RWPE1 (cell line): Measurements from ENCODE around the gene DMD.

Experiments used
- CTCF ChIA-PET: fragments of 350-600 bp; sonication (Branson Sonifier 250); formaldehyde crosslinking; extraction: SDS; loops from one replicate; lab custom pipeline; 2021; lab: Yijun Ruan, JAX
- POLR2A ChIA-PET: fragments of 400-600 bp; formaldehyde crosslinking; extraction: SDS; loops from one replicate; lab custom pipeline; 2020; ENCODE audit warnings: antibody characterized with exemption; ENCODE audit not compliant: low non-redundant PET; lab: Yijun Ruan, JAX
- DNase-seq: peaks from one replicate; pipeline ENCODE4 v3.0.0; 2012; ENCODE audit warnings: low spot score
- H3K27ac ChIP-seq: fragments of 450-650 bp; 2 replicates; pipeline ENCODE4 v1.5.1; 2017
- CTCF ChIP-seq: fragments of 450-650 bp; conservative IDR thresholded peaks from 2 replicates; pipeline ENCODE4 v1.5.1; 2017; ENCODE audit warnings: low read depth, mild to moderate bottlenecking

The DMD gene

GRCh38 chrX:31603411-31604120 lies 1607.8 kb downstream of the DMD start:
- no peak for DNase-seq
- no peak overlapping the region for H3K27ac ChIP-seq
- ChIA-PET POLR2A (no interaction called here), CTCF (no interaction called here)
- TF ChIP-seq CTCF = no peak

GRCh38 chrX:31600823-31601222 lies 1610.5 kb downstream of the DMD start:
- POLR2A ChIA-PET = no interaction called here
- H3K27ac ChIP-seq = no peak overlapping the region
- CTCF ChIA-PET = no interaction called here
- DNase-seq = no peak
- TF ChIP-seq CTCF = no peak

- POLR2A ChIA-PET = no interaction called here
- no peak overlapping the region for H3K27ac ChIP-seq
- no peak for TF ChIP-seq CTCF
- DNase-seq = no peak
- CTCF ChIA-PET = no interaction called here
These were observed 1618.0 kb downstream of the DMD start for GRCh38 chrX:31593353-31593752.

- no peak overlapping the region for H3K27ac ChIP-seq
- no peak for TF ChIP-seq CTCF
- POLR2A ChIA-PET = no interaction called here
- DNase-seq = no peak
- CTCF ChIA-PET = no interaction called here
These were observed 1620.0 kb downstream of the DMD start for GRCh38 chrX:31591355-31591754.

GRCh38 chrX:31590581-31591114 lies 1620.7 kb downstream of the DMD start:
- ChIA-PET CTCF (no interaction called here), POLR2A (no interaction called here)
- TF ChIP-seq CTCF = no peak
- peak; percentile 20 for DNase-seq
- no peak overlapping the region for H3K27ac ChIP-seq

- CTCF ChIA-PET = no interaction called here
- DNase-seq = no peak
- POLR2A ChIA-PET = no interaction called here
- no peak for TF ChIP-seq CTCF
- no peak overlapping the region for H3K27ac ChIP-seq
These were observed 1621.8 kb downstream of the DMD start for GRCh38 chrX:31589503-31589902.
